Measurements from ENCODE around the gene HORMAD2. TPM values are rescaled to one million over a fixed set of nuclear protein-coding genes. Genes with fewer than 3 reads are reported as not detected.
"Not testable (repeated sequence)": the region's sequence is repeated elsewhere in the genome, so short reads cannot be mapped to it uniquely, and the experiment has no call there.

HORMAD2 gene
- total RNA-seq, 1 donor from 2014 or later, result not detected

GRCh38 chr22:30088468-30088867 is 8.2 kb downstream of the HORMAD2 start:
- H3K9me3 Mint-ChIP-seq (ENCODE audit: unreplicated experiment), result peaks cover 9% of the 10 kb centered on the region
- TF ChIP-seq CTCF (IDR thresholded peaks at IDR 0.05), result no peak
- peaks cover 13% of the 10 kb centered on the region for H3K27me3 Mint-ChIP-seq (ENCODE audit: unreplicated experiment)
- no peak overlapping the region for H3K4me3 Mint-ChIP-seq (ENCODE audit: unreplicated experiment)
- H3K36me3 Mint-ChIP-seq (ENCODE audit: unreplicated experiment), result peaks cover 4% of the 10 kb centered on the region
- no peak for DNase-seq (ENCODE audit: extremely low spot score, unreplicated experiment)
- H3K4me1 Mint-ChIP-seq (ENCODE audit: unreplicated experiment), result no peaks in the 10 kb centered on the region
- H3K27ac Mint-ChIP-seq (ENCODE audit: unreplicated experiment), result no peak overlapping the region

GRCh38 chr22:30089655-30089974 is 9.4 kb downstream of the HORMAD2 start:
- peaks cover 13% of the 10 kb centered on the region for H3K27me3 Mint-ChIP-seq (ENCODE audit: unreplicated experiment)

GRCh38 chr22:30092686-30093085 is 12.4 kb downstream of the HORMAD2 start:
- no peaks in the 10 kb centered on the region for H3K4me1 Mint-ChIP-seq (ENCODE audit: unreplicated experiment)
- H3K27ac Mint-ChIP-seq (ENCODE audit: unreplicated experiment), result no peak overlapping the region
- H3K36me3 Mint-ChIP-seq (ENCODE audit: unreplicated experiment), result peaks cover 6% of the 10 kb centered on the region
- no peak for TF ChIP-seq CTCF (IDR thresholded peaks at IDR 0.05)
- DNase-seq (ENCODE audit: extremely low spot score, unreplicated experiment), result no peak
- H3K9me3 Mint-ChIP-seq (ENCODE audit: unreplicated experiment), result peaks cover 24% of the 10 kb centered on the region
- peaks cover 12% of the 10 kb centered on the region for H3K27me3 Mint-ChIP-seq (ENCODE audit: unreplicated experiment)
- H3K4me3 Mint-ChIP-seq (ENCODE audit: unreplicated experiment), result no peak overlapping the region

More at GRCh38 chr22:30089655-30089974, 9.4 kb downstream of the HORMAD2 start:
- peak overlapping the region; percentile 7 for H3K27ac Mint-ChIP-seq (ENCODE audit: unreplicated experiment)
- no peak for DNase-seq (ENCODE audit: extremely low spot score, unreplicated experiment)
- no peak for TF ChIP-seq CTCF (IDR thresholded peaks at IDR 0.05)
- peaks cover 16% of the 10 kb centered on the region for H3K9me3 Mint-ChIP-seq (ENCODE audit: unreplicated experiment)
- no peak overlapping the region for H3K4me3 Mint-ChIP-seq (ENCODE audit: unreplicated experiment)
- no peaks in the 10 kb centered on the region for H3K4me1 Mint-ChIP-seq (ENCODE audit: unreplicated experiment)
- peaks cover 6% of the 10 kb centered on the region for H3K36me3 Mint-ChIP-seq (ENCODE audit: unreplicated experiment)

GRCh38 chr22:30094804-30095203 is 14.5 kb downstream of the HORMAD2 start:
- Mint-ChIP-seq H3K27ac (ENCODE audit: unreplicated experiment) (no peak overlapping the region), H3K9me3 (ENCODE audit: unreplicated experiment) (peaks cover 24% of the 10 kb centered on the region), H3K4me3 (ENCODE audit: unreplicated experiment) (no peak overlapping the region), H3K36me3 (ENCODE audit: unreplicated experiment) (peaks cover 6% of the 10 kb centered on the region), H3K27me3 (ENCODE audit: unreplicated experiment) (peaks cover 12% of the 10 kb centered on the region), H3K4me1 (ENCODE audit: unreplicated experiment) (no peaks in the 10 kb centered on the region)
- TF ChIP-seq CTCF (IDR thresholded peaks at IDR 0.05), result no peak
- DNase-seq (ENCODE audit: extremely low spot score, unreplicated experiment), result no peak

GRCh38 chr22:30097861-30098260 is 17.6 kb downstream of the HORMAD2 start:
- no peak for TF ChIP-seq CTCF (IDR thresholded peaks at IDR 0.05)

GRCh38 chr22:30100770-30101169 is 20.5 kb downstream of the HORMAD2 start:
- DNase-seq (ENCODE audit: extremely low spot score, unreplicated experiment); H3K27ac Mint-ChIP-seq (ENCODE audit: unreplicated experiment); H3K36me3 Mint-ChIP-seq (ENCODE audit: unreplicated experiment); H3K4me3 Mint-ChIP-seq (ENCODE audit: unreplicated experiment); H3K4me1 Mint-ChIP-seq (ENCODE audit: unreplicated experiment); H3K27me3 Mint-ChIP-seq (ENCODE audit: unreplicated experiment); H3K9me3 Mint-ChIP-seq (ENCODE audit: unreplicated experiment): not testable (repeated sequence)

More at GRCh38 chr22:30097861-30098260, 17.6 kb downstream of the HORMAD2 start:
- Mint-ChIP-seq H3K36me3 (ENCODE audit: unreplicated experiment) (peaks cover 5% of the 10 kb centered on the region), H3K27me3 (ENCODE audit: unreplicated experiment) (peaks cover 11% of the 10 kb centered on the region), H3K4me1 (ENCODE audit: unreplicated experiment) (no peaks in the 10 kb centered on the region), H3K4me3 (ENCODE audit: unreplicated experiment) (no peak overlapping the region), H3K9me3 (ENCODE audit: unreplicated experiment) (peaks cover 17% of the 10 kb centered on the region), H3K27ac (ENCODE audit: unreplicated experiment) (no peak overlapping the region)
- DNase-seq (ENCODE audit: extremely low spot score, unreplicated experiment), result no peak

Data from osteocyte (in vitro differentiated cells).